Natural killer cell (primary cell): ENCODE data around the gene MOB2. TPM values are rescaled to one million over a fixed set of nuclear protein-coding genes. Genes with fewer than 3 reads are reported as not detected.
A peak's percentile ranks its signal among the peaks of the same experiment; 100 is the strongest.

ENCODE experiments used
- ATAC-seq, 3 donors: fragments of 150-1000 bp in 2 of 3; fragments of 200-7000 bp in 1 of 3; cut with Tn5 transposase; 1 replicate in 1 of 3; 2 replicates in 2 of 3; pipeline ENCODE4 v1.10.0; 2021; ENCODE audit warnings: mild to moderate bottlenecking in 2 of 3, moderate library complexity in 2 of 3
- DNase-seq, 2 donors: peaks; one replicate each; pipeline versions ENCODE4 v3.0.0 to v3.0.0-alpha.2; 2013 to 2021; ENCODE audit warnings: mixed read lengths in 1 of 2
- H3K27ac ChIP-seq: one replicate; pipeline ENCODE4 v1.5.1; 2013; ENCODE audit warnings: mild to moderate bottlenecking, low read length
- H3K27me3 ChIP-seq: one replicate; pipeline ENCODE4 v1.6.1; 2013; ENCODE audit warnings: low read length; ENCODE audit not compliant: control insufficient read depth, insufficient read depth
- H3K36me3 ChIP-seq: one replicate; pipeline ENCODE4 v1.6.1; 2013; ENCODE audit warnings: low read length; ENCODE audit not compliant: control insufficient read depth, insufficient read depth
- H3K4me1 ChIP-seq: one replicate; pipeline ENCODE4 v1.6.1; 2013; ENCODE audit warnings: low read length; ENCODE audit not compliant: control insufficient read depth, insufficient read depth
- H3K4me3 ChIP-seq: one replicate; pipeline ENCODE4 v1.5.1; 2013; ENCODE audit warnings: low read length
- H3K9me3 ChIP-seq: one replicate; pipeline ENCODE4 v1.6.1; 2013; ENCODE audit warnings: low read length; ENCODE audit not compliant: control insufficient read depth, insufficient read depth
- H3K27ac Mint-ChIP-seq, 2 donors: one replicate each; pipeline ENCODE4 v1.8.0; 2022; ENCODE audit warnings: mild to moderate bottlenecking in 2 of 2, mixed read lengths in 2 of 2, moderate library complexity in 1 of 2
- H3K27me3 Mint-ChIP-seq, 2 donors: one replicate each; pipeline ENCODE4 v1.8.0; 2022; ENCODE audit warnings: low read depth in 2 of 2, mixed read lengths in 2 of 2
- H3K36me3 Mint-ChIP-seq: one replicate; pipeline ENCODE4 v1.8.0; 2022; ENCODE audit warnings: mixed read lengths
- H3K4me1 Mint-ChIP-seq, 2 donors: one replicate each; pipeline ENCODE4 v1.8.0; 2022; ENCODE audit warnings: mixed read lengths in 2 of 2
- H3K4me3 Mint-ChIP-seq: one replicate; pipeline ENCODE4 v1.8.0; 2022; ENCODE audit warnings: mild to moderate bottlenecking, moderate library complexity, mixed read lengths
- H3K9me3 Mint-ChIP-seq, 2 donors: one replicate each; pipeline ENCODE4 v1.8.0; 2022; ENCODE audit warnings: mixed read lengths in 2 of 2
- WGBS: methylation state at CpG from one replicate; pipeline ENCODE4 v1.1.7; 2013; ENCODE audit warnings: missing lambda C conversion rate; ENCODE audit not compliant: insufficient coverage; 5-methylcytosine and 5-hydroxymethylcytosine counted together
- intact Hi-C: fragments of 100-400 bp; cut with micrococcal nuclease; formaldehyde crosslinking; loops from one replicate; pipeline ENCODE4 v1.14.2; 2022
- total RNA-seq, 4 donors: library from RNA; stranded (reverse); fragments of 120-200 nt in 1 of 4; gene quantifications; one replicate each; pipeline versions ENCODE4 v1.2.3 to v1.2.4, GENCODE V29; 2013 to 2022
- TF ChIP-seq, protein P1 (sequence below): fragments of 200-600 bp; IDR thresholded peaks from one replicate; pipeline ENCODE4 v1.8.0; 2022; ENCODE audit warnings: antibody characterized with exemption

MOB2 gene
- total RNA-seq, 3 donors from 2014 or later (not counting 1 experiment from before 2014, with no cell fraction given) = 61.9 to 79.6 (median 78.5) TPM

- H3K27ac ChIP-seq = no peak overlapping the region
- Mint-ChIP-seq H3K4me3 (no peak overlapping the region), H3K9me3 (no peaks in the 10 kb centered on the region), H3K27ac (peak overlapping the region in 1 of 2 donors; percentile 40), H3K36me3 (no peaks in the 10 kb centered on the region), H3K4me1 (peaks cover 33 to 57% of the 10 kb centered on the region in 2 donors), H3K27me3 (no peaks in the 10 kb centered on the region)
- intact Hi-C loops = no loop called here
- peaks cover 20% of the 10 kb centered on the region for H3K36me3 ChIP-seq
- ATAC-seq (no peak), DNase-seq (no peak)
- TF ChIP-seq, protein P1, sequence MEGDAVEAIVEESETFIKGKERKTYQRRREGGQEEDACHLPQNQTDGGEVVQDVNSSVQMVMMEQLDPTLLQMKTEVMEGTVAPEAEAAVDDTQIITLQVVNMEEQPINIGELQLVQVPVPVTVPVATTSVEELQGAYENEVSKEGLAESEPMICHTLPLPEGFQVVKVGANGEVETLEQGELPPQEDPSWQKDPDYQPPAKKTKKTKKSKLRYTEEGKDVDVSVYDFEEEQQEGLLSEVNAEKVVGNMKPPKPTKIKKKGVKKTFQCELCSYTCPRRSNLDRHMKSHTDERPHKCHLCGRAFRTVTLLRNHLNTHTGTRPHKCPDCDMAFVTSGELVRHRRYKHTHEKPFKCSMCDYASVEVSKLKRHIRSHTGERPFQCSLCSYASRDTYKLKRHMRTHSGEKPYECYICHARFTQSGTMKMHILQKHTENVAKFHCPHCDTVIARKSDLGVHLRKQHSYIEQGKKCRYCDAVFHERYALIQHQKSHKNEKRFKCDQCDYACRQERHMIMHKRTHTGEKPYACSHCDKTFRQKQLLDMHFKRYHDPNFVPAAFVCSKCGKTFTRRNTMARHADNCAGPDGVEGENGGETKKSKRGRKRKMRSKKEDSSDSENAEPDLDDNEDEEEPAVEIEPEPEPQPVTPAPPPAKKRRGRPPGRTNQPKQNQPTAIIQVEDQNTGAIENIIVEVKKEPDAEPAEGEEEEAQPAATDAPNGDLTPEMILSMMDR = no peak
- no peaks in the 10 kb centered on the region for H3K9me3 ChIP-seq
- peaks cover 52% of the 10 kb centered on the region for H3K4me1 ChIP-seq
- no peaks in the 10 kb centered on the region for H3K27me3 ChIP-seq
- H3K4me3 ChIP-seq = no peak overlapping the region
- WGBS = 93% methylated on average over 15 of the region's 17 CpGs
Measured at GRCh38 chr11:1529286-1529685, 42.7 kb upstream of the MOB2 start.

DNA sequence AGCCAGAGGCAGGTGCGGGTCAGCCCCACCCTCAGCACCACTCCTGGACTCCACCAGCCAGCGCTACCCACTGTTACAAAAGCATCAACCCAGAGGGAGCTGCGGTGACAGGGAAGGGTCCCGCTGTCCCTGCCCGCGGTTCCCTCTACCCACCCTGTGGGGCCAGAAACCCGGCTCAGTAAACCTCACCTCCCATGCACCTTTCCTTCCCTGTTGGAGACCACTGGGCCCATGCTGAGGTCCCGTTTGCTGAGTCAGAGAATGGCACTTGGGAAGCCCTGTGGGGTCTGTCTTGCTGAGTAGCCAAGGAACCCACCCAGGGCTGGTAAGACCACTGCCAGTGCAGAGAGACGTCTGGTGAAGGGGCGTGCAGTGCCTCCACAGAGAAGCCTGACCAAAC, 42.1 kb upstream of the MOB2 start:
- WGBS = 91% methylated on average over 10 of the region's 10 CpGs
- DNase-seq = no peak
- Histone ChIP-seq H3K27ac (no peak overlapping the region), H3K27me3 (no peaks in the 10 kb centered on the region), H3K4me3 (no peak overlapping the region), H3K36me3 (peaks cover 19% of the 10 kb centered on the region), H3K4me1 (peaks cover 53% of the 10 kb centered on the region), H3K9me3 (no peaks in the 10 kb centered on the region)
- Mint-ChIP-seq H3K4me1 (peaks cover 35 to 58% of the 10 kb centered on the region in 2 donors), H3K9me3 (no peaks in the 10 kb centered on the region), H3K4me3 (no peak overlapping the region), H3K36me3 (no peaks in the 10 kb centered on the region), H3K27me3 (no peaks in the 10 kb centered on the region), H3K27ac (peak overlapping the region in 1 of 2 donors; percentile 40)
- TF ChIP-seq, protein P1 = no peak
- intact Hi-C loops = no loop called here
- ATAC-seq = no peak

DNA sequence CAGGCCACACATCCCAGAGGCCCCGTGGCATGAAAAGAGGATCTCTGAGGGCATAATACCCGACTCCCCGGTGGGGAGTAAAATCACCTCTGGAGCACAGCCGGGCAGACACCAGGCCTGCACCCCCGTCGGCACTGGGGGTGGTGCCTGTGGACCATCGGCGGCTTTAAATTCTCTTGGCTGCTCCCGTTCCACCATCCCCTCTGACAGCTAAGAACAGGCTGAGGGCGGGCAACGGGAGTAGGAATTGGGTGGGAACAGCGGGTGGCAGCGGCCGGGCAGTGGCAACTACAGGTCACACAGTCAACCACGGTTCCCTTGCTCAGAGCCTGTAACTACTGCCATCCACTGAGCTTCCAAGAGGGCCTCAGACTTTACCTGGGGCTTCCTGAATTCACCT, 40.2 kb upstream of the MOB2 start:
- Histone ChIP-seq H3K27me3 (no peaks in the 10 kb centered on the region), H3K36me3 (peaks cover 10% of the 10 kb centered on the region), H3K4me3 (no peak overlapping the region), H3K9me3 (no peaks in the 10 kb centered on the region), H3K27ac (no peak overlapping the region), H3K4me1 (peaks cover 44% of the 10 kb centered on the region)
- Mint-ChIP-seq H3K27ac (no peak overlapping the region), H3K4me3 (no peak overlapping the region), H3K4me1 (peaks cover 42 to 62% of the 10 kb centered on the region in 2 donors), H3K9me3 (no peaks in the 10 kb centered on the region), H3K27me3 (no peaks in the 10 kb centered on the region), H3K36me3 (no peaks in the 10 kb centered on the region)
- TF ChIP-seq, protein P1 = no peak
- ATAC-seq (no peak), DNase-seq (no peak)
- intact Hi-C loops = no loop called here
- 94% methylated on average over 15 of the region's 15 CpGs for WGBS

GRCh38 chr11:1523779-1524178, 37.2 kb upstream of the MOB2 start:
- DNase-seq (no peak), ATAC-seq (no peak)
- Histone ChIP-seq H3K27ac (no peak overlapping the region), H3K36me3 (no peaks in the 10 kb centered on the region), H3K9me3 (no peaks in the 10 kb centered on the region), H3K4me3 (no peak overlapping the region), H3K27me3 (no peaks in the 10 kb centered on the region), H3K4me1 (peaks cover 47% of the 10 kb centered on the region)
- no peak overlapping the region for H3K4me3 Mint-ChIP-seq
- H3K4me1 Mint-ChIP-seq = peaks cover 53 to 75% of the 10 kb centered on the region in 2 donors
- intact Hi-C loops = no loop called here
- peak overlapping the region; percentile 81 to 82 for H3K27ac Mint-ChIP-seq
- H3K9me3 Mint-ChIP-seq = no peaks in the 10 kb centered on the region
- TF ChIP-seq, protein P1 = no peak
- no peaks in the 10 kb centered on the region for H3K27me3 Mint-ChIP-seq
- H3K36me3 Mint-ChIP-seq = no peaks in the 10 kb centered on the region
- 26% methylated on average over 4 of the region's 4 CpGs for whole genome bisulfite sequencing
